T-helper 2 cell treated with Interferon-gamma antibody and Interleukin-4, amounts not matched to agents 100 ng/mL and 5 ng/mL, for 36 hours (primary cell): ENCODE measurements around the gene TAF1D. TPM values are rescaled to one million over a fixed set of nuclear protein-coding genes. Genes with fewer than 3 reads are reported as not detected.

ENCODE experiments used
- intact Hi-C: fragments of 100-400 bp; cut with micrococcal nuclease; formaldehyde crosslinking; loops from one replicate; pipeline ENCODE4 v1.15.1; 2023
- total RNA-seq: library from RNA; stranded (reverse); gene quantifications from 2 replicates; pipeline ENCODE4 v1.2.3, GENCODE V29; 2022

The TAF1D gene
- total RNA-seq, 1 donor from 2014 or later: 204 TPM

- intact Hi-C loops: no loop called here
Measured at GRCh38 chr11:93727985-93728791, 13.1 kb downstream of the TAF1D start.

GRCh38 chr11:93724089-93724488 lies 17.2 kb downstream of the TAF1D start:
- intact Hi-C loops: no loop called here

GRCh38 chr11:93720522-93720921 lies 20.8 kb downstream of the TAF1D start:
- intact Hi-C loops: no loop called here

GRCh38 chr11:93719310-93719709 lies 22.0 kb downstream of the TAF1D start:
- intact Hi-C loops: no loop called here

- intact Hi-C loops: no loop called here
Measured at GRCh38 chr11:93718057-93718563, 23.2 kb downstream of the TAF1D start.

- intact Hi-C loops: no loop called here
Measured at GRCh38 chr11:93717501-93717900, 23.8 kb downstream of the TAF1D start.

- intact Hi-C loops: no loop called here
Measured at GRCh38 chr11:93715797-93716396, 25.4 kb downstream of the TAF1D start.

GRCh38 chr11:93712678-93713077 lies 28.6 kb downstream of the TAF1D start:
- intact Hi-C loops: no loop called here

- intact Hi-C loops: no loop called here
Measured at GRCh38 chr11:93710239-93710638, 31.1 kb downstream of the TAF1D start.

- intact Hi-C loops: no loop called here
Measured at GRCh38 chr11:93704237-93704636, 37.1 kb downstream of the TAF1D start.

GRCh38 chr11:93700830-93701229 lies 40.5 kb downstream of the TAF1D start:
- intact Hi-C loops: no loop called here

- intact Hi-C loops: loop anchor here (5.0 kb wide), 1 partner anchor 40 kb away; no protein-coding TSS in a partner anchor
Measured at GRCh38 chr11:93697611-93698010, 43.7 kb downstream of the TAF1D start.

- intact Hi-C loops: no loop called here
Measured at GRCh38 chr11:93694557-93694956, 46.7 kb downstream of the TAF1D start.

GRCh38 chr11:93694109-93694508 lies 47.2 kb downstream of the TAF1D start:
- intact Hi-C loops: no loop called here

- intact Hi-C loops: no loop called here
Measured at GRCh38 chr11:93689240-93689639, 52.1 kb downstream of the TAF1D start.

GRCh38 chr11:93686812-93687211 lies 54.5 kb downstream of the TAF1D start:
- intact Hi-C loops: no loop called here

- intact Hi-C loops: no loop called here
Measured at GRCh38 chr11:93686226-93686625, 55.1 kb downstream of the TAF1D start.

Other genes starting within 250 kb of the TAF1D start
- gene SMCO4, start 198.1 kb downstream of the TAF1D start, total RNA-seq: 51.3 and 52.1 TPM in 2 replicates
- 28.1 and 28.9 TPM in 2 replicates for gene CEP295, start 79.8 kb downstream of the TAF1D start, total RNA-seq
- gene C11orf54, start 177 bp upstream of the TAF1D start, total RNA-seq: 21.7 and 22.5 TPM in 2 replicates
- 44.6 and 48.7 TPM in 2 replicates for gene MED17, start 42.8 kb upstream of the TAF1D start, total RNA-seq
- gene VSTM5, start 109.1 kb upstream of the TAF1D start, total RNA-seq: not detected in 2 replicates